K562 (cell line): Measurements from ENCODE around the gene SCARF2. TPM values are rescaled to one million over a fixed set of nuclear protein-coding genes. Genes with fewer than 3 reads are reported as not detected.

Experiments
- ATAC-seq: fragments of 200-7000 bp; cut with Tn5 transposase; 3 replicates; pipeline ENCODE4 v1.9.1; 2020; ENCODE audit warnings: moderate library complexity
- BruUV-seq: library from RNA; stranded (reverse); fragments of 400-500 nt; replicated peaks from 2 replicates; lab custom pipeline; 2021; lab: Mats Ljungman, UMichigan
- CTCF ChIA-PET: fragments of 300-600 bp; formaldehyde crosslinking; extraction: SDS; loops from one replicate; lab custom pipeline; 2021; ENCODE audit warnings: low intra/inter-chr PET ratio; lab: Yijun Ruan, JAX
- POLR2A ChIA-PET: fragments of 300-600, 350-650 bp; sonication (Branson Sonifier 250); formaldehyde crosslinking; extraction: SDS; loops from one replicate; lab custom pipeline; 2021; ENCODE audit warnings: antibody characterized with exemption, inconsistent platforms; lab: Yijun Ruan, JAX
- DNase-seq, 4 experiments: peaks; one replicate each; pipeline versions ENCODE4 v3.0.0 to v3.0.0-alpha.2; 2011 to 2018; ENCODE audit warnings: low spot score in 3 of 4, mixed read lengths in 3 of 4; ENCODE audit errors: extremely low read depth in 1 of 4
- FAIRE-seq: peaks from 2 replicates; lab custom pipeline; 2011; peaks lifted over from hg19 to GRCh38; lab: Jason Lieb, UNC
- H2AFZ ChIP-seq: 2 replicates; pipeline ENCODE4 v1.6.0; 2011; ENCODE audit warnings: low read depth, low read length, control low read depth, inconsistent platforms
- H3K27ac ChIP-seq: fragments of 200-600 bp; 3 replicates; pipeline ENCODE4 v1.8.0; 2011; ENCODE audit warnings: low read depth, mild to moderate bottlenecking, control low read depth, inconsistent platforms, low read length, moderate library complexity, mixed read lengths; ENCODE audit errors: extremely low read depth
- H3K27me3 ChIP-seq, 2 experiments: fragments of 300-600 bp in 1 of 2; 2 replicates in 1 of 2; 3 replicates in 1 of 2; pipeline versions ENCODE4 v1.6.0 to v1.8.0; 2011; ENCODE audit warnings: inconsistent platforms in 2 of 2, low read length in 2 of 2, mild to moderate bottlenecking in 1 of 2, mixed read lengths in 1 of 2, moderate library complexity in 1 of 2; ENCODE audit not compliant: control insufficient read depth in 2 of 2, insufficient read depth in 2 of 2
- H3K36me3 ChIP-seq: fragments of 300-600 bp; 3 replicates; pipeline ENCODE4 v1.8.0; 2011; ENCODE audit warnings: mild to moderate bottlenecking, low read length, inconsistent platforms; ENCODE audit not compliant: control insufficient read depth, insufficient read depth
- H3K4me1 ChIP-seq, 2 experiments: fragments of 200-600 bp in 1 of 2; replicated peaks in 1 of 2; 2 replicates in 1 of 2; 3 replicates in 1 of 2; pipeline versions ENCODE4 v1.5.1 to v1.8.0; 2011; ENCODE audit warnings: inconsistent platforms in 2 of 2, low read length in 2 of 2, mild to moderate bottlenecking in 1 of 2, mixed read lengths in 1 of 2, moderate library complexity in 1 of 2; ENCODE audit not compliant: control insufficient read depth in 2 of 2, insufficient read depth in 2 of 2
- H3K4me2 ChIP-seq: 2 replicates; pipeline ENCODE4 v1.6.1; 2011; ENCODE audit warnings: low read length, control low read depth, inconsistent platforms, mixed read lengths; ENCODE audit not compliant: insufficient read depth
- H3K4me3 ChIP-seq: fragments of 200-600 bp; sonication (generic), shearing (Covaris generic); 2 replicates; pipeline ENCODE4 v1.5.1; 2016; ENCODE audit warnings: control low read depth, inconsistent platforms
- H3K79me2 ChIP-seq: fragments of 200-600 bp; 3 replicates; pipeline ENCODE4 v1.8.0; 2011; ENCODE audit warnings: low read length, inconsistent platforms; ENCODE audit not compliant: control insufficient read depth, insufficient read depth
- H3K9ac ChIP-seq, 2 experiments: 2 replicates each; pipeline versions ENCODE4 v1.6.0 to v1.6.1; 2011; ENCODE audit warnings: low read depth in 2 of 2, low read length in 2 of 2, control low read depth in 1 of 2, inconsistent platforms in 1 of 2, mild to moderate bottlenecking in 1 of 2, mixed read lengths in 1 of 2; ENCODE audit not compliant: insufficient read depth in 1 of 2
- H3K9me1 ChIP-seq: one replicate; pipeline ENCODE4 v1.6.0; 2011; ENCODE audit warnings: inconsistent platforms, mild to moderate bottlenecking, low read length, moderate library complexity; ENCODE audit not compliant: control insufficient read depth, insufficient read depth
- H3K9me3 ChIP-seq: replicated peaks from 2 replicates; pipeline ENCODE4 v1.5.1; 2011; ENCODE audit warnings: low read depth, low read length, inconsistent platforms; ENCODE audit not compliant: control insufficient read depth, insufficient read depth
- H4K20me1 ChIP-seq: replicated peaks from 2 replicates; pipeline ENCODE4 v1.6.1; 2011; ENCODE audit warnings: low read length, inconsistent platforms, mixed read lengths; ENCODE audit not compliant: control insufficient read depth, insufficient read depth
- DDX20 ChIP-seq: fragments of 450-650 bp; IDR thresholded peaks from 2 replicates; pipeline ENCODE4 v1.6.1; 2016; ENCODE audit warnings: missing genetic modification characterization, low read depth, mild to moderate bottlenecking, missing compliant biosample characterization, moderate library complexity
- KDM5B ChIP-seq: fragments of 200-600 bp; sonication (generic); IDR thresholded peaks from 2 replicates; pipeline ENCODE4 v1.6.1; 2012; ENCODE audit warnings: low read depth, mild to moderate bottlenecking, moderate library complexity, low read length, control low read depth, inconsistent platforms; ENCODE audit not compliant: insufficient replicate concordance
- MCM3 ChIP-seq: fragments of 450-650 bp; IDR thresholded peaks from 2 replicates; pipeline ENCODE4 v1.6.1; 2016
- PHB ChIP-seq: fragments of 250-450 bp; sonication (Bioruptor Pico); IDR thresholded peaks from 2 replicates; pipeline ENCODE4 v1.5.0; 2021
- PHB2 ChIP-seq: fragments of 450-650 bp; IDR thresholded peaks from 2 replicates; pipeline ENCODE4 v1.6.1; 2017; ENCODE audit warnings: low read depth
- PURB ChIP-seq: sonication (generic); formaldehyde crosslinking; IDR thresholded peaks from 2 replicates; pipeline ENCODE4 v1.9.0; 2021; ENCODE audit warnings: low read depth, mild to moderate bottlenecking, missing genetic modification reagents
- SMAD1 ChIP-seq: fragments of 150-350 bp; IDR thresholded peaks from 2 replicates; pipeline ENCODE4 v1.6.1; 2014; ENCODE audit warnings: low read length, low read depth; ENCODE audit not compliant: partially characterized antibody
- ZNF212 ChIP-seq: fragments of 450-650 bp; formaldehyde crosslinking; IDR thresholded peaks from 2 replicates; pipeline ENCODE4 v1.4.0; 2020; ENCODE audit warnings: mild to moderate bottlenecking
- ZNF431 ChIP-seq: sonication (generic); formaldehyde crosslinking; IDR thresholded peaks from 2 replicates; pipeline ENCODE4 v1.8.0; 2022; ENCODE audit warnings: mild to moderate bottlenecking, missing genetic modification reagents
- WGBS: fragments of 100-300 bp; shearing (Covaris generic); methylation state at CpG from one replicate; pipeline ENCODE4 v1.1.6; 2016; ENCODE audit warnings: low coverage, mixed read lengths; ENCODE audit not compliant: insufficient coverage; ENCODE audit errors: missing lambda C conversion rate; 5-methylcytosine and 5-hydroxymethylcytosine counted together
- in situ Hi-C: fragments of 300-500 bp; cut with MboI; formaldehyde crosslinking; loops from 4 replicates; pipeline ENCODE4 v1.15.0; 2018; ENCODE audit warnings: inconsistent platforms, mixed read lengths
- intact Hi-C: fragments of 100-400 bp; cut with micrococcal nuclease; formaldehyde crosslinking; loops from 2 replicates; pipeline ENCODE4 v1.14.2; 2022
- polyA plus RNA-seq, 8 experiments: library from polyadenylated mRNA; depleted of rRNA in 4 of 8; stranded (reverse) in 5 of 8; unstranded in 3 of 8; fragments of >200 nt; fragmentation: Nextera tagmentation in 2 of 8; fragmentation: Illumina TruSeq in 1 of 8; extraction: Ambion mirVana in 2 of 8; extraction: Trizol in 1 of 8; gene quantifications; 2 replicates each; pipeline versions ENCODE4 v1.2.1 to v1.2.3, GENCODE V29; 2011 to 2014; ENCODE audit warnings: inconsistent platforms in 1 of 8, missing spikeins in 1 of 8
- total RNA-seq, 7 experiments: library from RNA; depleted of rRNA in 6 of 7; stranded (reverse); fragments of >200 nt in 6 of 7; fragmentation: Illumina TruSeq in 2 of 7; extraction: Trizol in 2 of 7; gene quantifications; 2 replicates each; pipeline versions ENCODE4 v1.2.1 to v1.2.3, GENCODE V29; 2011 to 2021; ENCODE audit warnings: low replicate concordance in 1 of 7
- TF ChIP-seq, protein P1 (sequence below), 2 experiments: fragments of 450-650 bp in 1 of 2; sonication (generic) in 1 of 2; formaldehyde crosslinking; conservative IDR thresholded peaks; 2 replicates each; pipeline versions ENCODE4 v1.4.0 to v1.8.1; 2020 to 2022; ENCODE audit warnings: mild to moderate bottlenecking in 1 of 2, missing genetic modification reagents in 1 of 2
- TF ChIP-seq, protein P2 (sequence below), 2 experiments: IDR thresholded peaks; 2 replicates each; pipeline ENCODE4 v1.6.1; 2012; ENCODE audit warnings: improper control_type of control experiment in 2 of 2, low read depth in 2 of 2, low read length in 2 of 2, borderline replicate concordance in 1 of 2
- TF ChIP-seq, protein P3 (sequence below): fragments of 250-450 bp; sonication (Bioruptor Pico); IDR thresholded peaks from 2 replicates; pipeline ENCODE4 v1.4.0; 2020; ENCODE audit warnings: mild to moderate bottlenecking, moderate library complexity
- TF ChIP-seq, protein P4 (sequence below), 2 experiments: fragments of 250-450 bp in 1 of 2; fragments of 450-650 bp in 1 of 2; sonication (Bioruptor Pico) in 1 of 2; IDR thresholded peaks; 2 replicates each; pipeline versions ENCODE4 v1.6.1 to v1.8.0; 2016 to 2021; ENCODE audit warnings: mild to moderate bottlenecking in 2 of 2, moderate library complexity in 2 of 2, missing compliant biosample characterization in 1 of 2, missing genetic modification characterization in 1 of 2

The SCARF2 gene
- total and polyA plus RNA-seq, 9 of the 15 experiments (the other 6 are each of a cell fraction or from before 2014, with no cell fraction given): 0.06 to 0.32 (median 0.21) TPM; not detected in 5

DNA sequence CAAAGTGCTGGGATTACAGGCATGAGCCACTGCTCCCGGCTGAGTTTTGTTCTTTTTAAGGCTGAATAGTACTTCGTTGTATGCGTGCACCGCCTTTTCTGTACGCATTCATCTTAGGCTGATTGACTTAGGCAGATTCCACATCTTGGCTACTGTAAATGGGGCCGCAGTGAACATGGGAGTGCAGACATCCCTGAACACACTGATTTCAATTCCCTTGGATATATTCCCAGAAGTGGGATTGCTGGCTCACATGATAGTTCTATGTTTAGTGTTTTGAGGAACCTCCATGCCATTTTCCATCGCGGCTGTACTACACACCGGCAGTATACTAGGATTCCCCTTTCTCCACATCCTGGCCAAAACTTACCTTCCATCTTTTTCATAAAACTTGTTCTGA lies 54.1 kb downstream of the SCARF2 start (continued):
- peak; percentile 23 for TF ChIP-seq KDM5B
- TF ChIP-seq MCM3: 0 out of 2 replicates have a peak, but pooled peaks have one; percentile 20
- TF ChIP-seq, protein P1, sequence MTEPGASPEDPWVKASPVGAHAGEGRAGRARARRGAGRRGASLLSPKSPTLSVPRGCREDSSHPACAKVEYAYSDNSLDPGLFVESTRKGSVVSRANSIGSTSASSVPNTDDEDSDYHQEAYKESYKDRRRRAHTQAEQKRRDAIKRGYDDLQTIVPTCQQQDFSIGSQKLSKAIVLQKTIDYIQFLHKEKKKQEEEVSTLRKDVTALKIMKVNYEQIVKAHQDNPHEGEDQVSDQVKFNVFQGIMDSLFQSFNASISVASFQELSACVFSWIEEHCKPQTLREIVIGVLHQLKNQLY (CRISPR knock-in tag; conservative IDR thresholded peaks at IDR 0.05): 0 out of 4 replicates have a peak, but pooled peaks of 1 of the 2 experiments have one; percentile 58
- TF ChIP-seq, protein P2, sequence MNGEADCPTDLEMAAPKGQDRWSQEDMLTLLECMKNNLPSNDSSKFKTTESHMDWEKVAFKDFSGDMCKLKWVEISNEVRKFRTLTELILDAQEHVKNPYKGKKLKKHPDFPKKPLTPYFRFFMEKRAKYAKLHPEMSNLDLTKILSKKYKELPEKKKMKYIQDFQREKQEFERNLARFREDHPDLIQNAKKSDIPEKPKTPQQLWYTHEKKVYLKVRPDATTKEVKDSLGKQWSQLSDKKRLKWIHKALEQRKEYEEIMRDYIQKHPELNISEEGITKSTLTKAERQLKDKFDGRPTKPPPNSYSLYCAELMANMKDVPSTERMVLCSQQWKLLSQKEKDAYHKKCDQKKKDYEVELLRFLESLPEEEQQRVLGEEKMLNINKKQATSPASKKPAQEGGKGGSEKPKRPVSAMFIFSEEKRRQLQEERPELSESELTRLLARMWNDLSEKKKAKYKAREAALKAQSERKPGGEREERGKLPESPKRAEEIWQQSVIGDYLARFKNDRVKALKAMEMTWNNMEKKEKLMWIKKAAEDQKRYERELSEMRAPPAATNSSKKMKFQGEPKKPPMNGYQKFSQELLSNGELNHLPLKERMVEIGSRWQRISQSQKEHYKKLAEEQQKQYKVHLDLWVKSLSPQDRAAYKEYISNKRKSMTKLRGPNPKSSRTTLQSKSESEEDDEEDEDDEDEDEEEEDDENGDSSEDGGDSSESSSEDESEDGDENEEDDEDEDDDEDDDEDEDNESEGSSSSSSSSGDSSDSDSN (IDR thresholded peaks at IDR 0.05; ENCODE audit: borderline replicate concordance in 1 of 2, low read depth in 2 of 2, low read length in 2 of 2): no peak
- no peak for TF ChIP-seq ZNF212 (CRISPR knock-in tag)
- 0 out of 2 replicates have a peak, but pooled peaks have one; percentile 66 for TF ChIP-seq PURB (CRISPR knock-in tag)
- TF ChIP-seq ZNF431 (CRISPR knock-in tag): 0 out of 2 replicates have a peak, but pooled peaks have one; percentile 16

DNA sequence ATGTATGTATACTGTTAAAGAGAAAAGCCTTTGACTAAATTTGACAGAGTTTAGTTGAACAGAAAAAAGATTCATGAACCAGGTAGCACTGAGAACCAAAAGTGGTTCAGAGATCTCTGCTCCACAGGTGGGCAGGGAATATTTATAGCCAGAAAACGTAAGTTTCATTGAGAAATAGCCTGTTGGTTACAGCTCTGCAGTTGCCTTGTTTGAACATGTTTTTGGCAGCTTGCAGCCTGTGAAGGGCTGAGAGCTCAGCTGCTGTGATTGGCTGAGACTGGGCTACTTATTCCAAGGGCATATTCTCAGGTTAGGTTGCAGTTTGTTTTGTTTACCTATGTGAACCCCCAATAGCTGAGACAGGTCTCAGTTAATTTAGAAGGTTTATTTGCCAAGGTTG lies 57.1 kb downstream of the SCARF2 start:
- H4K20me1 ChIP-seq: no peaks in the 10 kb centered on the region
- 0 out of 3 replicates have a peak, but pooled peaks have one; percentile 20 for ATAC-seq
- no peaks in the 10 kb centered on the region for H3K9me3 ChIP-seq
- H3K27me3 ChIP-seq: peaks cover 64 to 65% of the 10 kb centered on the region in 2 experiments
- TF ChIP-seq MCM3: no peak
- TF ChIP-seq, protein P3, sequence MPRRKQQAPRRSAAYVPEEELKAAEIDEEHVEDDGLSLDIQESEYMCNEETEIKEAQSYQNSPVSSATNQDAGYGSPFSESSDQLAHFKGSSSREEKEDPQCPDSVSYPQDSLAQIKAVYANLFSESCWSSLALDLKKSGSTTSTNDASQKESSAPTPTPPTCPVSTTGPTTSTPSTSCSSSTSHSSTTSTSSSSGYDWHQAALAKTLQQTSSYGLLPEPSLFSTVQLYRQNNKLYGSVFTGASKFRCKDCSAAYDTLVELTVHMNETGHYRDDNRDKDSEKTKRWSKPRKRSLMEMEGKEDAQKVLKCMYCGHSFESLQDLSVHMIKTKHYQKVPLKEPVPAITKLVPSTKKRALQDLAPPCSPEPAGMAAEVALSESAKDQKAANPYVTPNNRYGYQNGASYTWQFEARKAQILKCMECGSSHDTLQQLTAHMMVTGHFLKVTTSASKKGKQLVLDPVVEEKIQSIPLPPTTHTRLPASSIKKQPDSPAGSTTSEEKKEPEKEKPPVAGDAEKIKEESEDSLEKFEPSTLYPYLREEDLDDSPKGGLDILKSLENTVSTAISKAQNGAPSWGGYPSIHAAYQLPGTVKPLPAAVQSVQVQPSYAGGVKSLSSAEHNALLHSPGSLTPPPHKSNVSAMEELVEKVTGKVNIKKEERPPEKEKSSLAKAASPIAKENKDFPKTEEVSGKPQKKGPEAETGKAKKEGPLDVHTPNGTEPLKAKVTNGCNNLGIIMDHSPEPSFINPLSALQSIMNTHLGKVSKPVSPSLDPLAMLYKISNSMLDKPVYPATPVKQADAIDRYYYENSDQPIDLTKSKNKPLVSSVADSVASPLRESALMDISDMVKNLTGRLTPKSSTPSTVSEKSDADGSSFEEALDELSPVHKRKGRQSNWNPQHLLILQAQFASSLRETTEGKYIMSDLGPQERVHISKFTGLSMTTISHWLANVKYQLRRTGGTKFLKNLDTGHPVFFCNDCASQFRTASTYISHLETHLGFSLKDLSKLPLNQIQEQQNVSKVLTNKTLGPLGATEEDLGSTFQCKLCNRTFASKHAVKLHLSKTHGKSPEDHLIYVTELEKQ (CRISPR knock-in tag): no peak
- TF ChIP-seq PHB (CRISPR knock-in tag): no peak
- TF ChIP-seq SMAD1: no peak
- TF ChIP-seq DDX20: no peak
- no peak for TF ChIP-seq PHB2
- TF ChIP-seq, protein P4, sequence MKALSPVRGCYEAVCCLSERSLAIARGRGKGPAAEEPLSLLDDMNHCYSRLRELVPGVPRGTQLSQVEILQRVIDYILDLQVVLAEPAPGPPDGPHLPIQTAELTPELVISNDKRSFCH (CRISPR knock-in tag; IDR thresholded peaks at IDR 0.05): 0 out of 2 replicates have a peak, but pooled peaks have one; percentile 43
- TF ChIP-seq, protein P4 (tag; IDR thresholded peaks at IDR 0.05): no peak
- H3K79me2 ChIP-seq: no peaks in the 10 kb centered on the region
- H3K9ac ChIP-seq: no peak overlapping the region
- H3K4me3 ChIP-seq: no peak overlapping the region
- POLR2A ChIA-PET: interaction anchor here (0.6 to 6.0 kb wide), 5 partner anchors 9 to 151 kb away, joined by 3 to 62 read pairs (median 3); partner anchors contain the start of gene ZNF74
- peak in 3 of 4 experiments; percentile 20 to 42 (median 28) for DNase-seq
- CTCF ChIA-PET: no interaction called here
- H3K36me3 ChIP-seq: no peaks in the 10 kb centered on the region
- intact Hi-C loops (no loop called here), in situ Hi-C loops (no loop called here)
- BruUV-seq: no TSS peak
- no peak for FAIRE-seq
- 0% methylated on average over 1 of the region's 1 CpG for WGBS
- no peaks in the 10 kb centered on the region for H3K4me1 ChIP-seq
- H3K9me1 ChIP-seq: no peaks in the 10 kb centered on the region
- no peak overlapping the region for H3K4me2 ChIP-seq
- no peak overlapping the region for H2AFZ ChIP-seq
- no peak overlapping the region for H3K27ac ChIP-seq
